ENCODE data around the gene TOM1L1. TPM values are rescaled to one million over a fixed set of nuclear protein-coding genes. Genes with fewer than 3 reads are reported as not detected.

Gene TOM1L1
- total RNA-seq, 1 donor from 2014 or later, result 0.41 TPM

DNA sequence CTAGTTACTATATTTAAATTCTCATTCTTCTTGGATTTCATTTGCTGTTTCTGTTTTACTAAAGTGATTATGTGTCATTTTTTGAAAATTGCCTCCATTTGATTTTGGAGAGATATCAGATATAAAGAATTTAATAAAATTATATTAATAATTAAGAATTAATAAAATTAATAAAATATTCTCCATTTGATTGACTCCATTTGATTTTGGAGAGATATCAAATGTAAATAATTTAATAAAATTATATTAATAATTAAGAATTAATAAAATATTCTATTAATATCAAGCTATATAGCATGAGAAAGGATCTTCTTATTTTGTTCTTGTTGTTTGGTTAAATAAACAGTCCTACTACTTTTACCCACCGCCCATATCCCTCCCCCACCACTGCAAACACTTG lies 90.9 kb downstream of the TOM1L1 start:
- H3K27ac Mint-ChIP-seq, result no peak overlapping the region
- intact Hi-C loops (cut with micrococcal nuclease), result no loop called here
- no peaks in the 10 kb centered on the region for H3K9me3 Mint-ChIP-seq
- peaks cover 4% of the 10 kb centered on the region for H3K4me1 Mint-ChIP-seq (ENCODE audit: low read depth)
- no peaks in the 10 kb centered on the region for H3K36me3 Mint-ChIP-seq (ENCODE audit: low read depth)
- DNase-seq (ENCODE audit: low spot score), result no peak
- no peak overlapping the region for H3K4me3 Mint-ChIP-seq
- no peaks in the 10 kb centered on the region for H3K27me3 Mint-ChIP-seq (ENCODE audit: insufficient read depth)

DNA sequence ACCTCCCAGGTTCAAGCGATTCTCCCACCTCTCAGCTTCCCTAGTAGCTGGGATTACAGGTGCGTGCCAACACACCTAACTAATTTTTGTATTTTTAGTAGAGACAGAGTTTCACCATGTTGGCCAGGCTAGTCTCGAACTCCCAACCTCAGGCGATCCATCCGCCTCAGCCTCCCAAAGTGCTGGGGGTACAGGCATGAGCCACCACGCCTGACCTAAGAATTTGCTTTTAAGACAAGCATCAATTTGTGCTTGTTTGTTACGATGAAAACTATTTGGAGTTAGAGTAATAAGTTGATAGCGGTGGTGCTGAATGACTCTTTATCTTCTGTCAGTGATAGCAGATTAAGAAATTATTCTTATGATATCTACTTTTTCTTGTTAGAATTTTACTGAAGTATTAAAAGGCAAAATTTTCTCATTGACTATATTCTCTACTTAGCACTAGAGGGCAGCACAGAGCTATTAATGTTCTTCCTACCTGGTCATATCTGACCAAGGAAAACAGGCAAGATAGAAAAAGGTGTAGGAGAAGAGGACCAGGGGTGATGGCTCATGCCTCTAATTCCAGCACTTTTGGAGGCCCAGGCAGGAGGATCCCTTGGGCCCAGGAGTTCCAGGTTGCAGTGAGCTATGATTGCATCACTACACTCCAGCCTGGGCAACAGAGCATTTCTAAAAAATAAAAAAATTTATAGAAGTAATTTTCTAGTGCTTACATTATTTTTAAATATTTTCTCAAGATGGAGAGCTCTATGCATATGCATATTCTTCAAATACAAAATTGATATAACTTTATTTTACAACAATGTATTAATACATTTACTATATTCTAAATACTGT lies 92.4 kb downstream of the TOM1L1 start:
- H3K27ac Mint-ChIP-seq, result no peak overlapping the region
- H3K27me3 Mint-ChIP-seq (ENCODE audit: insufficient read depth), result no peaks in the 10 kb centered on the region
- intact Hi-C loops (cut with micrococcal nuclease), result loop anchor here (1.0 to 2.0 kb wide), 4 partner anchors 303 to 522 kb away; no protein-coding TSS in a partner anchor
- H3K4me1 Mint-ChIP-seq (ENCODE audit: low read depth), result peaks cover 4% of the 10 kb centered on the region
- no peaks in the 10 kb centered on the region for H3K9me3 Mint-ChIP-seq
- H3K4me3 Mint-ChIP-seq, result no peak overlapping the region
- no peaks in the 10 kb centered on the region for H3K36me3 Mint-ChIP-seq (ENCODE audit: low read depth)
- no peak for DNase-seq (ENCODE audit: low spot score)

DNA sequence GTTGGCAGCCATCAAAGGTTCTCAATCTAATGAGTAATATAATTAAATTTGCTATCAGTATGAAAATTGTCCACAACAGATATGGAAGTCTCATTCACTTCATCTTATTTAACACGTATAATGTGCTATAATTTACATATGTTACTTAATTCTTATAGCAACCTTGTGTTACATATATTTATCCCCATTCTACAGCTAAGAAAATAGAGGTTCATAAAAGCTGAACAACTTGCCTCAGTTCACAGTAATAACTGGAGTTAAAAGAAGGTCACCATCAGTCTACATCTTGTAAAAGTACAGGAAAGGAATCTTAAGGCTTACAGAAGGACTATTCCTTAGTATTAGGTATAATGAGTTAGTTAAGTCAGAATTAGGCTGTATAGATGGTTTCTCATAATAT lies 95.8 kb downstream of the TOM1L1 start:
- Mint-ChIP-seq H3K27ac (no peak overlapping the region), H3K4me3 (no peak overlapping the region), H3K9me3 (no peaks in the 10 kb centered on the region), H3K27me3 (ENCODE audit: insufficient read depth) (no peaks in the 10 kb centered on the region), H3K4me1 (ENCODE audit: low read depth) (peaks cover 4% of the 10 kb centered on the region), H3K36me3 (ENCODE audit: low read depth) (peaks cover 2% of the 10 kb centered on the region)
- DNase-seq (ENCODE audit: low spot score), result no peak
- intact Hi-C loops (cut with micrococcal nuclease), result no loop called here

DNA sequence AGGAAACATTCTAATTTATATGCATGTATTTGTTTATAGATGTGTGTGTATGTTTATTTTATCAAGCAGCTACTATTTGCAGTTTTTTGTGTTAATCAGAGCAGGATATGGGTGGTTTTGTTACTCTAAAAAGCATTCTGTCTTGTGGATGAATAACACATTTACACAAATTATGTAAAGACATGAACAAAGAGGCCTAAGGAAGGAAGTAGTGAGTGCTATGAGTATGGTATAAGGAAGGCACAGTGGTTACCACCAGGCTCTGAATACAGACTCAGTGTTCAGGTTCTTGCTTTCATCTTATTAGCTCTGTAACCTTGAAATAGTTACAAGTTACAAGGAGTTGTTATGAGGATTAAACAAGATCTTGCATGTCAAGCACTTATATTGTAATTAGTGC lies 101.8 kb downstream of the TOM1L1 start:
- H3K4me3 Mint-ChIP-seq, result no peak overlapping the region
- H3K4me1 Mint-ChIP-seq (ENCODE audit: low read depth), result no peaks in the 10 kb centered on the region
- no peak overlapping the region for H3K27ac Mint-ChIP-seq
- DNase-seq (ENCODE audit: low spot score), result no peak
- intact Hi-C loops (cut with micrococcal nuclease), result no loop called here
- H3K27me3 Mint-ChIP-seq (ENCODE audit: insufficient read depth), result no peaks in the 10 kb centered on the region
- peaks cover 2% of the 10 kb centered on the region for H3K36me3 Mint-ChIP-seq (ENCODE audit: low read depth)
- H3K9me3 Mint-ChIP-seq, result no peaks in the 10 kb centered on the region

DNA sequence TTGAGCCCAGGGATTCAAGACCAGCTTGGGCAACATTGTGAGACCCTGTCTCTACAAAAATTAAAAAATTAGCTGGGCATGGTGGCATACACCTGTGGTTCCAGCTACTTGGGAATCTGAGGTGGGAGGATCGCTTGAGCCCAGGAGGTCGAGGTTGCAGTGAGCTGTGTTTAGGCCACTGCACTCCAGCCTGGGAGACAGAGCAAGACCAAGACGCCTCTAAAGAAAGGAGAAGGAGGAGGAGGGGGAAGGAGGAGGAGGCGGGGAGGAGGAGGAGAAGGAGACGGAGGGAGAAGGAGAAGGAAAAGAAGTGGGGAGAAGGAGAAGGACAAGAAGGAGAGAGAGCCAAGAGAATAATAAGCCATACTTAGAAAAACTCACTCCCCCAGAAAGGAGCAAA lies 103.8 kb downstream of the TOM1L1 start:
- H3K4me1 Mint-ChIP-seq (ENCODE audit: low read depth), result no peaks in the 10 kb centered on the region
- no peaks in the 10 kb centered on the region for H3K27me3 Mint-ChIP-seq (ENCODE audit: insufficient read depth)
- no peak overlapping the region for H3K4me3 Mint-ChIP-seq
- no peaks in the 10 kb centered on the region for H3K9me3 Mint-ChIP-seq
- no peak for DNase-seq (ENCODE audit: low spot score)
- no peak overlapping the region for H3K27ac Mint-ChIP-seq
- intact Hi-C loops (cut with micrococcal nuclease), result no loop called here
- H3K36me3 Mint-ChIP-seq (ENCODE audit: low read depth), result peaks cover 2% of the 10 kb centered on the region

DNA sequence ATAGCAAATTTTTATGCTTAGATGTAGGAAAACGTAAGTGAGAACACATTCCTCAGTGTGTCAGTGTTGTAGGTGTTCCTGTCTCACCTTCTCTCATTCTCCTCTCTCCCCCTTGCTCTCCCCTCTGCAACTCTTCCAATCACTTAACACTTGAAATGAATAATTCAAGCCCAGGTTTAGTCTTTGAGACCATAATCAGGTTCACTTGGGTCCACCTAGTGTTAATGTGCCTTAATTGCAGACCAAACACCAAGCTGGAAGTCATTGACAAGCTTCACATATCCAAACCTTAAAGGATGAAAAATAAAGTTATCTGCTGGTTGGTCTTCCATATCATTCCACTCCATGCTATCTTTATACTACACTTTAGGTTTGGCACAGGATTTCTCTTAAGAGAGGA lies 104.9 kb downstream of the TOM1L1 start:
- Mint-ChIP-seq H3K9me3 (no peaks in the 10 kb centered on the region), H3K27ac (no peak overlapping the region), H3K36me3 (ENCODE audit: low read depth) (peaks cover 2% of the 10 kb centered on the region), H3K27me3 (ENCODE audit: insufficient read depth) (no peaks in the 10 kb centered on the region), H3K4me3 (no peak overlapping the region), H3K4me1 (ENCODE audit: low read depth) (no peaks in the 10 kb centered on the region)
- DNase-seq (ENCODE audit: low spot score), result no peak
- intact Hi-C loops (cut with micrococcal nuclease), result no loop called here

Other genes with a start within 250 kb of the TOM1L1 start
- gene COX11, start 67.8 kb downstream of the TOM1L1 start, total RNA-seq, result 45.0 and 51.3 TPM in 2 replicates
- gene STXBP4, start 67.9 kb downstream of the TOM1L1 start, total RNA-seq, result 5.1 and 7.3 TPM in 2 replicates

Data from activated T-helper 1 cell treated with anti-CD3 and anti-CD28 coated beads, Interleukin-12 subunit alpha, Interleukin-12 subunit beta, Interleukin-2, Interleukin-4 antibody, amounts not matched to agents 30 ng/mL and 10 ng/mL and 1 ng/mL, durations not matched to agents 14 hours and 24 hours and 36 hours (primary cell).